ENCODE data around the gene HEPN1.

The HEPN1 gene

DNA sequence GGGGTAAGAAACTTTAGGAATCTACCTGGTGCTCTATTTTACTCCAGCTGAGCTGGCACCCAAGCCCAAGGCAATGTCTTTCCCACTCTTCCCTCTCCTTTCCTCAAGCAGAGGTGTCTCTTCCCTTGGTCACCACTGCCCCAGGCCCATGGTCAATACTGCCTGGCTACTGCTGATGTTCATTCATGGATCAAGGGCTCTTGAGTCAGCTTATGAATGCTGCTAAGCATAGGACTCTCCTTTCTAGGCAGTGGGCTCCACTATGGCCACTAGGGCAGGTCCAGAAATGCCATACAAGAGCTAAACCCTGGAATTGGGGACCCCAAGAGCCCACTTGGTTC lies 2.7 kb upstream of the HEPN1 start:
- TF ChIP-seq, protein P1, sequence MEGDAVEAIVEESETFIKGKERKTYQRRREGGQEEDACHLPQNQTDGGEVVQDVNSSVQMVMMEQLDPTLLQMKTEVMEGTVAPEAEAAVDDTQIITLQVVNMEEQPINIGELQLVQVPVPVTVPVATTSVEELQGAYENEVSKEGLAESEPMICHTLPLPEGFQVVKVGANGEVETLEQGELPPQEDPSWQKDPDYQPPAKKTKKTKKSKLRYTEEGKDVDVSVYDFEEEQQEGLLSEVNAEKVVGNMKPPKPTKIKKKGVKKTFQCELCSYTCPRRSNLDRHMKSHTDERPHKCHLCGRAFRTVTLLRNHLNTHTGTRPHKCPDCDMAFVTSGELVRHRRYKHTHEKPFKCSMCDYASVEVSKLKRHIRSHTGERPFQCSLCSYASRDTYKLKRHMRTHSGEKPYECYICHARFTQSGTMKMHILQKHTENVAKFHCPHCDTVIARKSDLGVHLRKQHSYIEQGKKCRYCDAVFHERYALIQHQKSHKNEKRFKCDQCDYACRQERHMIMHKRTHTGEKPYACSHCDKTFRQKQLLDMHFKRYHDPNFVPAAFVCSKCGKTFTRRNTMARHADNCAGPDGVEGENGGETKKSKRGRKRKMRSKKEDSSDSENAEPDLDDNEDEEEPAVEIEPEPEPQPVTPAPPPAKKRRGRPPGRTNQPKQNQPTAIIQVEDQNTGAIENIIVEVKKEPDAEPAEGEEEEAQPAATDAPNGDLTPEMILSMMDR (IDR thresholded peaks at IDR 0.05) = no peak

DNA sequence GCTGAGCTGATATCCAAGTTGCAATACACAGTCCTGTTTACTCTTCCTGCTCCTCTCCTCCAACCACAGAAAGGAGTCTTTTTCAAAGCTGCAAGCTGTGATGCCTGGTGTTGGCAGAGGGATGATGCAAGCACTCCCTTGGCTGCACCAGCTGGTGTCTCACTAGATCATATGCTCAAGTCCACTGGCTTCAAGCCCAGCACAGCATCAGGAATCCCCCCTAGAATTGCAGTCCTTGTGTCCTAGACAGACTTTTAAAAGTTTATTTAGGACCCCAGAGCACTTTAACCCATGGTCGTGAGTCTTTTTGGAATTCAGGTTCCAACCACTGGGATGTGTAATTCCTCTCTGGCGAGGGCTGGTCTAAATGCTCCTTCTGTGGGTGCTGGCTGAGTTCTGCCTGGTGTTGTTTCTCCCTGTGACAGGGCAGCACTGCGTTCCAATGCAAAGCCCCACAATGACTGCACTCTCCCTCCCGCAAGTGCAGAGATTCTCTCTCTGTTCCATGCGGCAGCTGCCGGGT lies 1.9 kb upstream of the HEPN1 start:
- TF ChIP-seq, protein P1 (IDR thresholded peaks at IDR 0.05) = no peak

DNA sequence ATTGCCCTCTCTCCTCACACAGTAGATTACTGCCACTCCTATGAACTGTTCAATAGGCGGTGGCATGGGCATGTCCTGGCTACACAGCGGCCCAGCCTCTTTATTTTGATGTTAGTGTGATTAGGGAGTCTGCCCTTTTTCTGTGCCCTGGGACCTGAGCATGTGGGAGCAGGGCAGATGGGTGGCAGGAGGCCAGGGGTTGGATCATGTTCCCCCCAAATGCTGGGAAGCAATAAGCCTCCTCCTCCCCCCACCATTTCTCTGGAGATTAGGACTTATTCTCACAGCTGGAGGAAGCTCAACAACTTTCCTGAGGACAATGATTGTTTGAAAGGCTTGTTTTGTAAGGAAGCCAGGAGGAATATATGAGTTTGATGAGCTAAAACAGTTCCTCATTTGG lies 848 bp downstream of the HEPN1 start:
- TF ChIP-seq, protein P1 (IDR thresholded peaks at IDR 0.05) = no peak

DNA sequence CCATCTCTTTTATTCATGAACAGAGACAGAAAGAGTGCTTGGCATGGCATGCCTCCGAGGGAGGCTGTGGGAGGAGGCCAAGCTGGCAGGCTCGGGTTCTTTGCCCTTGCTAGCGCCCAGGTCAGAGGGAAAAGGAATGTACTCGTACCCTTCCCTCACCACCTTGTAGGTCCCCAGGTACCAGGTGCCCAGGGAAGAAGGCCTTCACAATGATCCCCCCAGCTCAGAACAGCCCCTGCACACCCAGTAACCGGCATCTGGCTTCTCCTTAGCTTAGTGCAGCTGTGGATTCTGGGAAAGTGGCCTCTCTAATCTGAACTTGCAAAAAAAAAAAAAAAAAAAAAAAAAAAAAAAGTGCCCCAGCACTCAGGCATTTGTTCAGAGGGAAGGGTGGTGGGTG lies 1.3 kb downstream of the HEPN1 start:
- TF ChIP-seq, protein P1 (IDR thresholded peaks at IDR 0.05) = no peak

DNA sequence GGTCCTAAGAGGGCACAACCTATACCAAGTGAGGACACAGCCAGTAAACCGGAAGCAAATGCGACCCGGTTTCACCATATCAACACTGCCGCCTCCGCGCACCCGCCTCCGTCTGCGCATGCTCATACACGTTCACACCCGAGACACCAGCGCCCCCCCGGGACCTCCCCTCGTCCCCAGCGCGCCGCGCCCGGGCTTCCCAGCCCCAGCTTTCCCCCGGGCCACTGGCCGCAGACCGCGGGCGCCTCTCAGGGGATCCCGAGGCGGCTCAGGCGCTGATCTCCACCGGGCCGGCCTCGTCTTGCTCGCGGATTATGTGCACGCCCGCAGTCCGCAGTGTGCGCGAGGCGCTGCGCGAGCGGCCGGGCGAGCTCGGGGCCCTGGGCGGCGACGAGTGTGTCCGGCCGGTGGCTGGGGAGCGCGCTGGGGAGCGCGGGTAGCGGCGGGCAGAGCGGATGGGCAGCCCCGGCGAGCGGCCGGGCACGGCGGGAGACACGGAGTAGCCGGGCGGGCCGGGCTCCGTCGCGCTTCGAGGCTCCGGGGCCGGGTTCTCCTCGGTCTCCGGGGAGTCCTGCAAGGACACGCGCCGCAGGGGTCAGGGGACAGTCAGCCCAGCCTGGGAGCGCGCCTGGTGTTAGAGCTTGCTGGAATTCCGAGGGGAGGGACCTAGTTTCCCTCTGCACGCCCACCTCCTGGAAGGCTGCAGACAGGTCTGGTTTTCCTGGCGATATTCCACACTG lies 2.0 kb downstream of the HEPN1 start:
- TF ChIP-seq, protein P1 (IDR thresholded peaks at IDR 0.05) = no peak

DNA sequence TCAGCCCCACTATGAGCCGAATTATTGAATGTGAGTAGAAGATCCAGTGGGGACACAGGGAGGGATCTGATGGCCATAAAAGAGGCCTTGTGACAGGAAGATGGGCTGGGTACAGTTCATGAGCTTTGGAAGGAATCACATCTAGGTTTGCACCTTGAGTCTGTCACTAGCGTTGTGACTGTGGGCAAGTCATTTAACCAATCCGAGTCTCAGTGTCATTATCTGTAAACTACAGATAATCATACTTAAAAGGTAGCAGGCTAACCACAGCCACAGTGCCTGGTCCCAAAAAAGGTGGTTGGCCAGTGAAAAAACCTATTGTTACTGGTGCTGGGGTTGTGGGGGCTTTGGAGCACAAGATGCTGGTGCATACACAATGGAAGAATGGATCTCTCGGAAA lies 3.8 kb downstream of the HEPN1 start:
- TF ChIP-seq, protein P1 (IDR thresholded peaks at IDR 0.05) = no peak

DNA sequence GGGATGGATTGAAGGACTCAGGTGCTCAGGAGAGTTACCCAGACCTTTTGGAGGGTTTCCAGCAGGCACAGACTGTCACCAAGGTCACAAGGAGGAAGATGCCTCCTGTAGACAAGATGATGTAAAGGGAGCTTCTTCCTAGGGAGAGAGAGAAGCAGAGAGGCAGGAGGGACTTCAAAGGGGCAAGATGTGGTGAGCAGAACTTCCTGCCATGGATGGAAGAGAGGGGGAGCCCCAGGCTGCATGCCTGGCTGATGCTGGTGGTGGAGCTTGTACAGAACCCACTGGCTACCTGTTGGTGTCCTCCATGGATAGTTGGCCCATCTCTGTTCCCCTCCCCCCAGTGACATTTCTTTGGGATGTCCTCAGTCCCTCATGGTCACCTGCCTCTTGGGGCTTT lies 4.2 kb downstream of the HEPN1 start:
- TF ChIP-seq, protein P1 (IDR thresholded peaks at IDR 0.05) = no peak

Data from LNCAP (cell line).